IMR-90 (cell line): Measurements from ENCODE around the gene ENDOD1. TPM values are rescaled to one million over a fixed set of nuclear protein-coding genes. Genes with fewer than 3 reads are reported as not detected.

Source experiments
- ATAC-seq: fragments of 200-7000 bp; cut with Tn5 transposase; 2 replicates; pipeline ENCODE4 v1.9.1; 2020; ENCODE audit warnings: low read depth, mild to moderate bottlenecking, moderate library complexity
- BruUV-seq: library from RNA; stranded (reverse); fragments of 400-500 nt; replicated peaks from 2 replicates; lab custom pipeline; 2021; lab: Mats Ljungman, UMichigan
- CTCF ChIA-PET: fragments of 300-600 bp; formaldehyde crosslinking; extraction: SDS; loops from one replicate; lab custom pipeline; 2021; ENCODE audit warnings: antibody characterized with exemption; lab: Yijun Ruan, JAX
- POLR2A ChIA-PET: fragments of 300-600 bp; sonication (Branson Sonifier 250); formaldehyde crosslinking; loops from one replicate; lab custom pipeline; 2022; ENCODE audit warnings: antibody characterized with exemption; ENCODE audit not compliant: unreplicated experiment; lab: Charles Lee
- DNase-seq: peaks from one replicate; pipeline ENCODE4 v3.0.0; 2013
- H2AFZ ChIP-seq: replicated peaks from 2 replicates; pipeline ENCODE3; 2013; ENCODE audit warnings: low read length, mild to moderate bottlenecking; ENCODE audit not compliant: poor library complexity
- H2AK5ac ChIP-seq: 2 replicates; pipeline ENCODE4 v1.6.1; 2013; ENCODE audit warnings: low read depth, low read length, inconsistent platforms
- H2AK9ac ChIP-seq: replicated peaks from 2 replicates; pipeline ENCODE3; 2013; ENCODE audit warnings: mild to moderate bottlenecking, low read depth, low read length, moderate library complexity; ENCODE audit not compliant: poor library complexity
- H2BK120ac ChIP-seq: 2 replicates; pipeline ENCODE4 v1.6.1; 2013; ENCODE audit warnings: low read depth, low read length, inconsistent platforms
- H2BK15ac ChIP-seq: 3 replicates; pipeline ENCODE4 v1.6.1; 2013; ENCODE audit warnings: low read depth, low read length, inconsistent platforms
- H2BK20ac ChIP-seq: 2 replicates; pipeline ENCODE4 v1.6.1; 2013; ENCODE audit warnings: low read depth, mild to moderate bottlenecking, inconsistent platforms, low read length, moderate library complexity
- H2BK5ac ChIP-seq: 2 replicates; pipeline ENCODE4 v1.6.1; 2013; ENCODE audit warnings: mild to moderate bottlenecking, low read depth, low read length, inconsistent platforms; ENCODE audit not compliant: poor library complexity, severe bottlenecking
- H3K14ac ChIP-seq: replicated peaks from 2 replicates; pipeline ENCODE4 v1.6.1; 2013; ENCODE audit warnings: low read depth, low read length, inconsistent platforms
- H3K18ac ChIP-seq: 2 replicates; pipeline ENCODE4 v1.6.1; 2013; ENCODE audit warnings: low read depth, low read length, control low read depth
- H3K23ac ChIP-seq: 2 replicates; pipeline ENCODE4 v1.6.1; 2013; ENCODE audit warnings: low read depth, low read length, inconsistent platforms
- H3K27ac ChIP-seq: 2 replicates; pipeline ENCODE4 v1.5.1; 2013; ENCODE audit warnings: mild to moderate bottlenecking, control low read depth, low read length; ENCODE audit not compliant: insufficient read depth
- H3K27me3 ChIP-seq: 2 replicates; pipeline ENCODE4 v1.6.1; 2013; ENCODE audit warnings: low read length; ENCODE audit not compliant: control insufficient read depth, insufficient read depth
- H3K36me3 ChIP-seq: 2 replicates; pipeline ENCODE4 v1.6.1; 2013; ENCODE audit warnings: low read length, mixed read lengths; ENCODE audit not compliant: control insufficient read depth, insufficient read depth
- H3K4ac ChIP-seq: 2 replicates; pipeline ENCODE4 v1.6.1; 2013; ENCODE audit warnings: low read depth, low read length, inconsistent platforms
- H3K4me1 ChIP-seq: 2 replicates; pipeline ENCODE4 v1.6.1; 2013; ENCODE audit warnings: low read length, mixed read lengths; ENCODE audit not compliant: control insufficient read depth, insufficient read depth
- H3K4me2 ChIP-seq: 2 replicates; pipeline ENCODE4 v1.6.1; 2013; ENCODE audit warnings: low read depth, mild to moderate bottlenecking, control low read depth, low read length, moderate library complexity
- H3K4me3 ChIP-seq: 2 replicates; pipeline ENCODE4 v1.5.1; 2013; ENCODE audit warnings: low read depth, mild to moderate bottlenecking, control low read depth, low read length, moderate library complexity; ENCODE audit not compliant: insufficient read depth
- H3K56ac ChIP-seq: 2 replicates; pipeline ENCODE4 v1.6.1; 2013; ENCODE audit warnings: low read length, inconsistent platforms; ENCODE audit not compliant: insufficient read depth; ENCODE audit errors: extremely low read depth
- H3K79me1 ChIP-seq, 2 experiments: 2 replicates each; pipeline ENCODE4 v1.6.1; 2013; ENCODE audit warnings: low read length in 2 of 2, inconsistent platforms in 1 of 2, low read depth in 1 of 2
- H3K9ac ChIP-seq: 2 replicates; pipeline ENCODE4 v1.6.1; 2013; ENCODE audit warnings: low read depth, low read length, control low read depth
- H3K9me1 ChIP-seq: 2 replicates; pipeline ENCODE4 v1.6.1; 2013; ENCODE audit warnings: low read length, inconsistent platforms; ENCODE audit not compliant: insufficient read depth
- H3K9me3 ChIP-seq: 2 replicates; pipeline ENCODE4 v1.6.1; 2013; ENCODE audit warnings: low read length; ENCODE audit not compliant: control insufficient read depth, insufficient read depth
- H4K20me1 ChIP-seq: 2 replicates; pipeline ENCODE4 v1.6.1; 2013; ENCODE audit warnings: low read length, inconsistent platforms; ENCODE audit not compliant: insufficient read depth
- H4K5ac ChIP-seq: 2 replicates; pipeline ENCODE4 v1.6.1; 2013; ENCODE audit warnings: mild to moderate bottlenecking, low read depth, low read length, control low read depth
- H4K8ac ChIP-seq, 2 experiments: 2 replicates each; pipeline ENCODE4 v1.6.1; 2013; ENCODE audit warnings: low read depth in 2 of 2, low read length in 2 of 2, control low read depth in 1 of 2, inconsistent platforms in 1 of 2
- H4K91ac ChIP-seq: 2 replicates; pipeline ENCODE4 v1.6.1; 2013; ENCODE audit warnings: low read depth, low read length, inconsistent platforms; ENCODE audit not compliant: insufficient read depth
- BHLHE40 ChIP-seq: fragments of 150-350 bp; IDR thresholded peaks from 2 replicates; pipeline ENCODE4 v1.6.1; 2016; ENCODE audit warnings: mild to moderate bottlenecking, low read depth, low read length
- CEBPB ChIP-seq: IDR thresholded peaks from 2 replicates; pipeline ENCODE4 v1.6.1; 2012; ENCODE audit warnings: low read depth, low read length, improper control_type of control experiment
- CHD1 ChIP-seq: IDR thresholded peaks from 2 replicates; pipeline ENCODE4 v1.6.1; 2012; ENCODE audit warnings: low read depth, low read length, improper control_type of control experiment
- CTCF ChIP-seq: conservative IDR thresholded peaks from 2 replicates; pipeline ENCODE4 v1.5.1; 2012; ENCODE audit warnings: mild to moderate bottlenecking, low read depth, low read length, improper control_type of control experiment
- MAZ ChIP-seq: IDR thresholded peaks from 2 replicates; pipeline ENCODE4 v1.6.1; 2012; ENCODE audit warnings: low read depth, mild to moderate bottlenecking, low read length, improper control_type of control experiment, moderate library complexity, borderline replicate concordance
- POLR2A ChIP-seq: IDR thresholded peaks from 2 replicates; pipeline ENCODE4 v1.6.1; 2012; ENCODE audit warnings: mild to moderate bottlenecking, low read depth, low read length
- RFX5 ChIP-seq: IDR thresholded peaks from 2 replicates; pipeline ENCODE4 v1.8.0; 2012; ENCODE audit warnings: low read depth, mild to moderate bottlenecking, low read length, moderate library complexity
- WGBS, 2 experiments: methylation state at CpG; one replicate each; pipeline versions ENCODE4 v1.1.5 to v1.1.7; 2013; ENCODE audit warnings: missing lambda C conversion rate in 2 of 2; ENCODE audit not compliant: insufficient read length in 1 of 2; ENCODE audit errors: extremely low coverage in 2 of 2; 5-methylcytosine and 5-hydroxymethylcytosine counted together
- dilution Hi-C: fragments of 300-500 bp; cut with HindIII; formaldehyde crosslinking; loops from one replicate; pipeline ENCODE4 v1.14.3; 2018; ENCODE audit warnings: low sequenced_read_pairs; ENCODE audit not compliant: unreplicated experiment
- in situ Hi-C: fragments of 300-500 bp; cut with MboI; formaldehyde crosslinking; loops from 3 replicates; pipeline ENCODE4 v1.14.3; 2019; ENCODE audit warnings: low sequenced_read_pairs, inconsistent platforms, mixed read lengths
- intact Hi-C: fragments of 100-400 bp; cut with micrococcal nuclease; formaldehyde crosslinking; loops from 2 replicates; pipeline ENCODE4 v1.10.0; 2022
- polyA plus RNA-seq, 3 experiments: library from polyadenylated mRNA; depleted of rRNA; stranded (reverse); fragments of >200 nt; gene quantifications; 2 replicates each; pipeline ENCODE4 v1.2.3, GENCODE V29; 2012; ENCODE audit warnings: low replicate concordance in 1 of 3
- total RNA-seq: library from RNA; depleted of rRNA; stranded (reverse); fragments of >200 nt; gene quantifications from 2 replicates; pipeline ENCODE4 v1.2.3, GENCODE V29; 2012

The ENDOD1 gene
- total and polyA plus RNA-seq, 2 of the 4 experiments (the other 2 are of a cell fraction), result 7.0 to 17.6 TPM

GRCh38 chr11:95121698-95122097 is 32.1 kb downstream of the ENDOD1 start:
- TF ChIP-seq MAZ (no peak), CEBPB (no peak), BHLHE40 (no peak), RFX5 (no peak), CTCF (no peak), CHD1 (no peak), POLR2A (no peak)
- Histone ChIP-seq H3K4me3 (no peak overlapping the region), H3K4ac (no peak overlapping the region), H2AK9ac (no peak overlapping the region), H2BK5ac (no peak overlapping the region), H2AFZ (no peak overlapping the region), H2BK20ac (no peak overlapping the region), H3K4me2 (no peak overlapping the region), H3K4me1 (no peaks in the 10 kb centered on the region), H2BK120ac (no peak overlapping the region), H2AK5ac (no peak overlapping the region), H2BK15ac (no peak overlapping the region), H3K18ac (no peak overlapping the region), H3K9me3 (no peaks in the 10 kb centered on the region), H4K91ac (no peak overlapping the region), H3K23ac (no peak overlapping the region), H3K9me1 (no peaks in the 10 kb centered on the region), H4K5ac (no peak overlapping the region), H4K20me1 (no peaks in the 10 kb centered on the region), H3K36me3 (no peaks in the 10 kb centered on the region), H3K56ac (no peak overlapping the region), H4K8ac (no peak overlapping the region), H3K9ac (no peak overlapping the region), H3K27me3 (no peaks in the 10 kb centered on the region), H3K27ac (no peak overlapping the region), H3K14ac (no peak overlapping the region), H3K79me1 (no peaks in the 10 kb centered on the region)
- ATAC-seq (no peak), DNase-seq (no peak)
- WGBS, 2 experiments, result no CpG with 5 or more reads among the region's 1 CpG
- POLR2A ChIA-PET, result no interaction called here
- in situ Hi-C loops (no loop called here), dilution Hi-C loops (no loop called here), intact Hi-C loops (no loop called here)
- CTCF ChIA-PET, result no interaction called here
- BruUV-seq, result no TSS peak
